ENCODE results near the gene WDFY4.

DNA sequence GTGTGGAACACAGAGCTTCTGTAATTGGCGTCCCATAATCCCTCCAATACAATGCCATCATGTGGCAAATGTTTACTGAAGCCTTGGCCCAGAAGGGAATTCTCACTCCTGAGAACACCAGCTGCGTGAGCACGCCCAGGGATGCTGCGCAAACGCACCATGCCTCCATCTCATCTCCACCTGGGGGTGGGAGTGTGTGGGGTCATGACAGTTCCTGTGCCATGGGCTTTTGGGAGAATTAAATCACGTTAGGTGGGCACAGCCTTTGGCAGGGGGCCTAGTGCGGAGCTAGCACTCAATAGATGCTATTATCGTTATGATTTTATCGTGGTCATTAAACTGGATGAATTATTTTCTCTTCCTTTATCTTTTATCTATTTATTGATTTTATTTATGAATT lies 15.8 kb downstream of the WDFY4 start:
- TF ChIP-seq, protein P1, sequence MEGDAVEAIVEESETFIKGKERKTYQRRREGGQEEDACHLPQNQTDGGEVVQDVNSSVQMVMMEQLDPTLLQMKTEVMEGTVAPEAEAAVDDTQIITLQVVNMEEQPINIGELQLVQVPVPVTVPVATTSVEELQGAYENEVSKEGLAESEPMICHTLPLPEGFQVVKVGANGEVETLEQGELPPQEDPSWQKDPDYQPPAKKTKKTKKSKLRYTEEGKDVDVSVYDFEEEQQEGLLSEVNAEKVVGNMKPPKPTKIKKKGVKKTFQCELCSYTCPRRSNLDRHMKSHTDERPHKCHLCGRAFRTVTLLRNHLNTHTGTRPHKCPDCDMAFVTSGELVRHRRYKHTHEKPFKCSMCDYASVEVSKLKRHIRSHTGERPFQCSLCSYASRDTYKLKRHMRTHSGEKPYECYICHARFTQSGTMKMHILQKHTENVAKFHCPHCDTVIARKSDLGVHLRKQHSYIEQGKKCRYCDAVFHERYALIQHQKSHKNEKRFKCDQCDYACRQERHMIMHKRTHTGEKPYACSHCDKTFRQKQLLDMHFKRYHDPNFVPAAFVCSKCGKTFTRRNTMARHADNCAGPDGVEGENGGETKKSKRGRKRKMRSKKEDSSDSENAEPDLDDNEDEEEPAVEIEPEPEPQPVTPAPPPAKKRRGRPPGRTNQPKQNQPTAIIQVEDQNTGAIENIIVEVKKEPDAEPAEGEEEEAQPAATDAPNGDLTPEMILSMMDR (conservative IDR thresholded peaks at IDR 0.05), result no peak
- no peak for TF ChIP-seq EZH2 (IDR thresholded peaks at IDR 0.05; ENCODE audit: low read depth)

Measured in PC-9 (cell line).